ENCODE results near the gene GSK3B. TPM values are rescaled to one million over a fixed set of nuclear protein-coding genes. Genes with fewer than 3 reads are reported as not detected.

GSK3B gene
- total and polyA plus RNA-seq, 2 experiments from 2014 or later, result 29.0 to 45.3 TPM

- TF ChIP-seq ZNF462 (CRISPR knock-in tag; IDR thresholded peaks at IDR 0.05) (no peak), ETS1 (IDR thresholded peaks at IDR 0.05) (no peak)
These were observed 200.1 kb downstream of the GSK3B start (continued) for GRCh38 chr3:119894195-119894594.

GRCh38 chr3:119893769-119894168 lies 200.5 kb downstream of the GSK3B start:
- H3K27me3 Mint-ChIP-seq (ENCODE audit: insufficient read depth, low read depth, poor library complexity), result no peaks in the 10 kb centered on the region
- peaks cover 7% of the 10 kb centered on the region for H3K9me3 Mint-ChIP-seq
- H3K4me1 ChIP-seq (ENCODE audit: insufficient read depth), result no peaks in the 10 kb centered on the region
- TF ChIP-seq EZH2phosphoT487 (IDR thresholded peaks at IDR 0.05; ENCODE audit: unreplicated experiment), result no peak
- no peak for TF ChIP-seq ZNF114 (CRISPR knock-in tag; IDR thresholded peaks at IDR 0.05)
- TF ChIP-seq STAT1 (IDR thresholded peaks at IDR 0.05; ENCODE audit: unreplicated experiment), result no peak
- TF ChIP-seq CTCF (conservative IDR thresholded peaks at IDR 0.05; ENCODE audit: low read depth in 2 of 2), result no peak
- TF ChIP-seq JUNB (IDR thresholded peaks at IDR 0.05; ENCODE audit: unreplicated experiment), result no peak
- TF ChIP-seq ZNF331 (CRISPR knock-in tag; IDR thresholded peaks at IDR 0.05; ENCODE audit: low read depth), result no peak
- TF ChIP-seq CREB1 (CRISPR knock-in tag; IDR thresholded peaks at IDR 0.05; ENCODE audit: low read depth), result no peak

More at GRCh38 chr3:119893769-119894168, 200.5 kb downstream of the GSK3B start:
- DNase-seq (ENCODE audit: low spot score), result no peak
- Histone ChIP-seq H3K4me2 (no peak overlapping the region), H3K27me3 (ENCODE audit: insufficient read depth) (no peaks in the 10 kb centered on the region), H2AFZ (no peak overlapping the region), H4K20me1 (replicated peaks; ENCODE audit: insufficient read depth) (no peaks in the 10 kb centered on the region), H3F3A (replicated peaks; ENCODE audit: low read depth) (no peaks in the 10 kb centered on the region), H3K79me2 (replicated peaks; ENCODE audit: insufficient read depth) (no peaks in the 10 kb centered on the region), H3K9me2 (ENCODE audit: insufficient read depth) (no peaks in the 10 kb centered on the region), H3K27ac (ENCODE audit: low read depth) (no peak overlapping the region), H3K4me3 (no peak overlapping the region), H3K36me3 (ENCODE audit: insufficient read depth) (peaks cover 11% of the 10 kb centered on the region)
- Mint-ChIP-seq H3K36me3 (ENCODE audit: low read depth) (peaks cover 19% of the 10 kb centered on the region), H3K27ac (no peak overlapping the region), H3K4me1 (peaks cover 3% of the 10 kb centered on the region; the same call in 2 of the 3 replicates), H3K4me3 (no peak overlapping the region)
- no peak for ATAC-seq

Data from GM23338 (cell line).